BLaER1 (cell line): ENCODE results near the gene DYNLT4.

ENCODE experiments used
- H3K27ac ChIP-seq: shearing (Covaris generic); formaldehyde crosslinking; 2 replicates; pipeline ENCODE4 v1.8.1; 2022
- H3K27me3 ChIP-seq: shearing (Covaris generic); formaldehyde crosslinking; 2 replicates; pipeline ENCODE4 v1.8.1; 2022
- H3K36me3 ChIP-seq: shearing (Covaris generic); formaldehyde crosslinking; 2 replicates; pipeline ENCODE4 v1.8.1; 2022
- H3K4me1 ChIP-seq: shearing (Covaris generic); formaldehyde crosslinking; 2 replicates; pipeline ENCODE4 v1.8.1; 2022
- H3K4me2 ChIP-seq: shearing (Covaris generic); formaldehyde crosslinking; 2 replicates; pipeline ENCODE4 v1.8.1; 2022
- H3K4me3 ChIP-seq: shearing (Covaris generic); formaldehyde crosslinking; 2 replicates; pipeline ENCODE4 v1.8.1; 2022
- H3K9ac ChIP-seq: shearing (Covaris generic); formaldehyde crosslinking; 2 replicates; pipeline ENCODE4 v1.8.1; 2022
- H3K9me3 ChIP-seq: shearing (Covaris generic); formaldehyde crosslinking; 2 replicates; pipeline ENCODE4 v1.8.1; 2022
- H4K20me1 ChIP-seq: shearing (Covaris generic); formaldehyde crosslinking; 2 replicates; pipeline ENCODE4 v1.8.1; 2022
- Cebpa-rat ChIP-seq: shearing (Covaris generic); IDR thresholded peaks from 2 replicates; pipeline ENCODE4 v1.8.1; 2022

DYNLT4 gene

DNA sequence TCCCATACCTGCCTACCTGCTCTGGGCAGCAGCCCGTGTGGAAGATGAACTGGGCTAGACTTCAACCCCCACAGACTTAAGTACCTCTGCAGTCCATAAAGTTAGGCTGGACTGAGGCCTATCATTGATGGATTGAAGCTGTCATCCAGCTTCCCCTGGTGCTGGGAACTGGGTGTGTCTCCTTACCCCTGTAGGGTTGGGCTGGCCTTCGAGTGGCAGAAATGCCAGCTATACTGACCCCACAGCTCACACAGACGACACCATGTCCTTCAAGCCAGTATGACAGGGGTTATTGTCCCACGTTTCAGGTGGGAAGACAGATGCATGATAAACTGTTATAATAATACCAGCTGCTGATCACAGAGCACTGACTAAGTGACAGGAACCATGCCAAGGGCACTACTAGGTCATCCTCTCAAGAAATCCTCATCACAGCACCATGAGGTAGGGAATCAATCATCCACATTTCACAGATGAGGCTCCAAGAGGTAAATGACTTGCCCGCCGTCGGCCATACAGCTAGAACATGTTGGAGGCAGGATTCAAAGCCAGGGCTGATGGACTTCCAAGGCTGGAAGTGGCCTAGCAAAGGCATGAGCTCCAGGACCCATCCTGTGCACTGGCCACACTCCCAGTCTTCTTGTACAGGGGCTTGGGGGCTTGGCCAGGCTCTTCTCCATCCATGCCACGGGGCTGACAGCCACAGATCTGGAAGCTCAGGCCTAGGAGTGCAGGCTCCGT lies 18.9 kb downstream of the DYNLT4 start, which contains the start of gene BEST4:
TSS of gene BEST4 (minus strand) at position 51 of the 741 bp plus-strand sequence. CDS start 465 bp downstream, outside the sequence.
- H3K27me3 ChIP-seq, result no peaks in the 10 kb centered on the region
- H3K9ac ChIP-seq, result no peak within 1 kb of the TSS
- no peaks in the 10 kb centered on the region for H3K36me3 ChIP-seq
- 0 out of 2 replicates have a peak within 1 kb of the TSS, but pooled peaks have one; percentile 91 for H3K4me2 ChIP-seq
- peaks cover 36% of the 10 kb centered on the region for H3K4me1 ChIP-seq
- no peak within 1 kb of the TSS for H3K4me3 ChIP-seq
- peak within 1 kb of the TSS; percentile 81; the same call in 1 of the 2 replicates for H3K27ac ChIP-seq
- no peaks in the 10 kb centered on the region for H4K20me1 ChIP-seq
- TF ChIP-seq Cebpa-rat, result no peak
- H3K9me3 ChIP-seq, result no peaks in the 10 kb centered on the region

GRCh38 chr1:44787506-44787905 lies 19.6 kb downstream of the DYNLT4 start:
- H4K20me1 ChIP-seq, result no peaks in the 10 kb centered on the region
- H3K4me2 ChIP-seq, result no peak overlapping the region
- TF ChIP-seq Cebpa-rat, result no peak
- no peaks in the 10 kb centered on the region for H3K9me3 ChIP-seq
- H3K4me1 ChIP-seq, result peaks cover 44% of the 10 kb centered on the region
- no peaks in the 10 kb centered on the region for H3K27me3 ChIP-seq
- peak overlapping the region; percentile 53; the same call in 1 of the 2 replicates for H3K27ac ChIP-seq
- H3K9ac ChIP-seq, result no peak overlapping the region
- H3K36me3 ChIP-seq, result no peaks in the 10 kb centered on the region
- H3K4me3 ChIP-seq, result no peak overlapping the region

GRCh38 chr1:44786841-44787426 lies 20.2 kb downstream of the DYNLT4 start:
- H3K4me2 ChIP-seq, result peak overlapping the region; percentile 91
- H3K9me3 ChIP-seq, result no peaks in the 10 kb centered on the region
- peaks cover 49% of the 10 kb centered on the region for H3K4me1 ChIP-seq
- peaks cover 5% of the 10 kb centered on the region for H3K36me3 ChIP-seq
- peak overlapping the region; percentile 78; the same call in 1 of the 2 replicates for H3K9ac ChIP-seq
- no peak overlapping the region for H3K4me3 ChIP-seq
- no peaks in the 10 kb centered on the region for H4K20me1 ChIP-seq
- peak overlapping the region; percentile 81 for H3K27ac ChIP-seq
- H3K27me3 ChIP-seq, result no peaks in the 10 kb centered on the region
- no peak for TF ChIP-seq Cebpa-rat

DNA sequence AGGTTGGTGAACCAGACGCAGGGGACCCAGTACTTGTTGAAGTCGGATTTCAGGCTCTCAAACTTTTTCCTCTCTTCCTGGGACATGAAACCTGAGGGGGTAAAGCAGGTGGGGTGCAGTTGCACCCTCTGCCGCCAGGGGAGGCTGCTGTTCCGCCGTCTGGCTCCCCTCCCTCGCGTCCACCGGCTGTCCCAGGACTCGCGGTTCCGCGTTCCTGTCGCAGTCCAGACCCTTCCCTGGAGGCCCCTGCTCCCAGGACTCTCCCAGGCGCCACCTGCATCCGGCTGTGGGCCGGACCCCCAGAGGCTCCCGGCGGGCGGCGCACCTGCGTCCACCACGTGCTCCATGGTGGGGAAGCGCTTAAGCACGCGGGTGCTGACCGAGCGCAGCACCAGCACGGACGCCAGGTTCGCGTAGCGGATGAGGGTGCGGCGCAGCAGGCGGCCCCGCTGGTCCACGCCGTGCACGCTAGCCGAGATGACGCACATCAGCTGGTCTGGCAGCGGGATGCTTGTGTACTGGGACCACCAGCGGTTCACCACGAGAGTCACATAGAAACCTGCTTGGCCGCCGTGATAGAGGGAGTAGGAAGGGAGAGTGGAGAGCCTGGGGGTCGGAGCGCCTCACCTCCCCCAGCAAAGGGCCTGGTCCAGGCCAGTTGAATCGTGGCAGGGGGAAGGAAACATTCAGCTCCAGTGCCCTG lies 20.9 kb downstream of the DYNLT4 start:
- peak overlapping the region; percentile 78 for H3K9ac ChIP-seq
- H3K27me3 ChIP-seq, result no peaks in the 10 kb centered on the region
- H3K4me2 ChIP-seq, result peak overlapping the region; percentile 91
- no peak for TF ChIP-seq Cebpa-rat
- H4K20me1 ChIP-seq, result no peaks in the 10 kb centered on the region
- peak overlapping the region; percentile 81 for H3K27ac ChIP-seq
- no peaks in the 10 kb centered on the region for H3K9me3 ChIP-seq
- H3K4me3 ChIP-seq, result peak overlapping the region; percentile 64
- H3K36me3 ChIP-seq, result peaks cover 11% of the 10 kb centered on the region
- H3K4me1 ChIP-seq, result peaks cover 49% of the 10 kb centered on the region

- Histone ChIP-seq H3K4me1 (peaks cover 49% of the 10 kb centered on the region), H3K9ac (peak overlapping the region; percentile 78), H4K20me1 (peaks cover 2% of the 10 kb centered on the region), H3K27me3 (no peaks in the 10 kb centered on the region), H3K9me3 (no peaks in the 10 kb centered on the region), H3K4me3 (peak overlapping the region; percentile 64), H3K36me3 (peaks cover 18% of the 10 kb centered on the region), H3K27ac (peak overlapping the region; percentile 81), H3K4me2 (peak overlapping the region; percentile 91)
- no peak for TF ChIP-seq Cebpa-rat
Measured at GRCh38 chr1:44785501-44786137, 21.5 kb downstream of the DYNLT4 start.

GRCh38 chr1:44785029-44785380 lies 22.1 kb downstream of the DYNLT4 start:
- H3K9ac ChIP-seq, result peak overlapping the region; percentile 78
- peaks cover 8% of the 10 kb centered on the region for H4K20me1 ChIP-seq
- peak overlapping the region; percentile 91 for H3K4me2 ChIP-seq
- peak overlapping the region; percentile 81 for H3K27ac ChIP-seq
- peaks cover 49% of the 10 kb centered on the region for H3K4me1 ChIP-seq
- H3K27me3 ChIP-seq, result no peaks in the 10 kb centered on the region
- TF ChIP-seq Cebpa-rat, result no peak
- peaks cover 24% of the 10 kb centered on the region for H3K36me3 ChIP-seq
- peak overlapping the region; percentile 64 for H3K4me3 ChIP-seq
- H3K9me3 ChIP-seq, result no peaks in the 10 kb centered on the region

DNA sequence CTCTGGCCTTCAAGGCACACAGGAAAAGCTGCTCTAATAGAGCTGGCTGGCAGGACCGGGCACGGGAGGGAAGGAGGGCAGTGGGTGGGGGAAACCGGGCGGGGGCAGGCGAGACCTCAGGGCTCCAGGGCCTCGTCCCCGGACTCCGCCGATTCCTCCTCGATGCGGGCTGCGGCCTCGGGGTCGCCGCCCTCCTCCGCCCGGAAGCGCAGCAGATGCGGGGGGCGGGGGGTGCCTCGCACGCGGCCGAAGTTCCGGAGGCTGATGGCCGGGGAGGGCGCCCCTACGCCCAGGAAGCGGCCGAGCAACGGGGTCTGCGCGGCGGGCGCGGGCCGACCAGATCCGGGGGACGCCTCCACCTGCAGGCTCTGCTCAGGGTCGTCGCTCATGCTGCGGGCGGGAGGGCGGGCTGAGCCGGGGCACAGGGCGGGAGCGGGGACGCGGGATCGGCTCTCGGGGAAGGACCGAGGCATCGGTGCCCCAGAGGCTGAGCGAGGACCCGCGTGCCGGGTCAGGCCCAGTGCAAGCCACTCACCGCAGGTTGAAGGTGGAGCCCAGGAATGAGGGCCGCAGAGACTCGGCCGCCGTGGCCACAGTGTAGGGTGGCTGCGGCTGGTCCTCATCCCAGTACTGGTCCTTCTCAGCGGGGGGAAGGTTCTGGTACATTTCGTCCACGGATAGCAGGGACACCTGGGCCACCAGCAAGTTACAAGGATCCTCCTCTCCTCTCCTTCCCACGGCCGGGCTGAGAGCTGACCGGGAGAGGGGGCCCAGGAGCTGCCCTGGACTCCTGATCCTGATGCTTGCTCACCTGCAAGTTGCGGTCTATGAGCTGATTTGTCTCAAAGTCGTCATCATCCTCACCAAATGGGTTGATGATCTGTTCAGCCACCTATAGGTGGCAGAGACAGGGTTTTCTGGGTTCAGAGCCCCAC lies 22.8 kb downstream of the DYNLT4 start:
- Histone ChIP-seq H3K9ac (peak overlapping the region; percentile 78), H3K4me3 (peak overlapping the region; percentile 64), H4K20me1 (peaks cover 15% of the 10 kb centered on the region), H3K27me3 (no peaks in the 10 kb centered on the region), H3K4me2 (peak overlapping the region; percentile 91), H3K9me3 (no peaks in the 10 kb centered on the region), H3K36me3 (peaks cover 31% of the 10 kb centered on the region), H3K4me1 (peaks cover 49% of the 10 kb centered on the region), H3K27ac (peak overlapping the region; percentile 81)
- no peak for TF ChIP-seq Cebpa-rat

- H3K4me3 ChIP-seq, result peak overlapping the region; percentile 64
- peak overlapping the region; percentile 81 for H3K27ac ChIP-seq
- H3K27me3 ChIP-seq, result no peaks in the 10 kb centered on the region
- peaks cover 52% of the 10 kb centered on the region for H3K4me1 ChIP-seq
- peak overlapping the region; percentile 91 for H3K4me2 ChIP-seq
- no peaks in the 10 kb centered on the region for H3K9me3 ChIP-seq
- H4K20me1 ChIP-seq, result peaks cover 21% of the 10 kb centered on the region
- H3K9ac ChIP-seq, result peak overlapping the region; percentile 78
- H3K36me3 ChIP-seq, result peaks cover 37% of the 10 kb centered on the region
- no peak for TF ChIP-seq Cebpa-rat
Measured at GRCh38 chr1:44783697-44784093, 23.5 kb downstream of the DYNLT4 start.
